Mesothelial cell of epicardium (in vitro differentiated cells): Measurements from ENCODE around the gene ZNF837. TPM values are rescaled to one million over a fixed set of nuclear protein-coding genes. Genes with fewer than 3 reads are reported as not detected.

Experiments
- DNase-seq, 2 experiments: peaks; one replicate each; pipeline ENCODE4 v3.0.0; 2021; ENCODE audit warnings: low spot score in 2 of 2; ENCODE audit not compliant: unreplicated experiment in 2 of 2
- H3K27ac Mint-ChIP-seq: 2 replicates; pipeline ENCODE4 v1.8.0; 2021; ENCODE audit warnings: mixed read lengths
- H3K27me3 Mint-ChIP-seq: 2 replicates; pipeline ENCODE4 v1.8.0; 2021; ENCODE audit warnings: low read depth, mixed read lengths
- H3K36me3 Mint-ChIP-seq: 2 replicates; pipeline ENCODE4 v1.8.0; 2021; ENCODE audit warnings: mixed read lengths
- H3K4me1 Mint-ChIP-seq: 2 replicates; pipeline ENCODE4 v1.8.0; 2021; ENCODE audit warnings: mixed read lengths
- H3K4me3 Mint-ChIP-seq: 2 replicates; pipeline ENCODE4 v1.8.0; 2021; ENCODE audit warnings: mild to moderate bottlenecking, moderate library complexity, mixed read lengths
- H3K9me3 Mint-ChIP-seq: 2 replicates; pipeline ENCODE4 v1.8.0; 2021; ENCODE audit warnings: mixed read lengths
- CTCF ChIP-seq: fragments of 200-600 bp; sonication (generic); IDR thresholded peaks from one replicate; pipeline ENCODE4 v1.5.0; 2021; ENCODE audit warnings: antibody characterized with exemption; ENCODE audit not compliant: unreplicated experiment
- microRNA-seq: library from miRNA; unstranded; fragments of <30 nt; microRNA quantifications from one replicate; pipeline ENCODE4 v1.2.0, GENCODE V29; 2021; ENCODE audit warnings: inconsistent platforms, mixed read lengths
- total RNA-seq: library from RNA; stranded (reverse); gene quantifications from 3 replicates; pipeline ENCODE4 v1.2.1, GENCODE V29; 2021

ZNF837 gene
- total RNA-seq, 1 donor from 2014 or later, result 3.9 TPM

- no peaks in the 10 kb centered on the region for H3K36me3 Mint-ChIP-seq
- no peak within 1 kb of the TSS for H3K4me3 Mint-ChIP-seq
- H3K27ac Mint-ChIP-seq, result no peak within 1 kb of the TSS
- H3K4me1 Mint-ChIP-seq, result peaks cover 2% of the 10 kb centered on the region
- no peaks in the 10 kb centered on the region for H3K27me3 Mint-ChIP-seq
- TF ChIP-seq CTCF, result no peak
- H3K9me3 Mint-ChIP-seq, result no peaks in the 10 kb centered on the region
- peak; percentile 81 to 86 for DNase-seq
Measured at GRCh38 chr19:58326914-58327726, 53.7 kb downstream of the ZNF837 start, which contains the start of gene ZSCAN22. ZSCAN22 (plus strand) TSS chr19:58326994; CDS start chr19:58334803, 7,809 bp downstream.

- Mint-ChIP-seq H3K27ac (no peak overlapping the region), H3K27me3 (no peaks in the 10 kb centered on the region), H3K9me3 (no peaks in the 10 kb centered on the region), H3K4me1 (peaks cover 2% of the 10 kb centered on the region), H3K36me3 (no peaks in the 10 kb centered on the region), H3K4me3 (no peak overlapping the region)
- no peak for TF ChIP-seq CTCF
- no peak for DNase-seq
Measured at GRCh38 chr19:58326501-58326913, 54.3 kb downstream of the ZNF837 start.

GRCh38 chr19:58325311-58326022 is 55.4 kb downstream of the ZNF837 start:
- Mint-ChIP-seq H3K27ac (no peak overlapping the region), H3K36me3 (no peaks in the 10 kb centered on the region), H3K9me3 (no peaks in the 10 kb centered on the region), H3K27me3 (no peaks in the 10 kb centered on the region), H3K4me3 (no peak overlapping the region), H3K4me1 (peaks cover 2% of the 10 kb centered on the region)
- DNase-seq, result no peak
- TF ChIP-seq CTCF, result no peak

- DNase-seq, result no peak
- TF ChIP-seq CTCF, result no peak
- Mint-ChIP-seq H3K36me3 (peaks cover 16% of the 10 kb centered on the region), H3K9me3 (peaks cover 6% of the 10 kb centered on the region), H3K27me3 (no peaks in the 10 kb centered on the region), H3K4me3 (no peak overlapping the region), H3K4me1 (no peaks in the 10 kb centered on the region), H3K27ac (no peak overlapping the region)
Measured at GRCh38 chr19:58319241-58319640, 61.6 kb downstream of the ZNF837 start.

DNA sequence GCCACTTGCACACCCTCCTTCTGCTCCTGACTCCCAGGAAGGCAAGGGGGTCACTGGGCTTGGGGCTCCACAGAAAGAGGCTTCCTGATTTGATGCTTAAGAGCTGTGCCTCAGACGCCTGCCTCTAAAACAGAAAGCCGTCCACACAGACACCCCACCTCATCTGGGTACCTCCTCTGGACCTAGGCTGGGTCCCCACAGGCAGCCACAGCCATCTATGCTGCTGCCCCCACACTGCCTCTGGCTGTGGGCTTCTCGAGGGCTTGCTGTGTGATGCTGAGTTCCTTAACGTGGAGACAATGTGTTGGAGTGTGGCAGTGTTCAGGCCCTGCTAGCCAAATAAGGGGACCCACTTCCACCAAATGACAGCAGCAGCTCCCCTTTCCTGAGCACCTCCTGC is 62.5 kb downstream of the ZNF837 start:
- Mint-ChIP-seq H3K4me3 (no peak overlapping the region), H3K4me1 (no peaks in the 10 kb centered on the region)
- no peak for TF ChIP-seq CTCF

More for the DNA sequence above, 62.5 kb downstream of the ZNF837 start:
- Mint-ChIP-seq H3K27me3 (no peaks in the 10 kb centered on the region), H3K9me3 (peaks cover 6% of the 10 kb centered on the region), H3K27ac (no peak overlapping the region), H3K36me3 (peaks cover 21% of the 10 kb centered on the region)
- DNase-seq, result no peak

Small RNA genes within 50 kb of the gene (microRNA-seq; reads per million reads assigned to microRNA genes)
- gene MIR4754 (not detected), gene MIR6806 (not detected)

Other genes starting within 250 kb of the ZNF837 start
- gene ZNF329, start 230.2 kb downstream of the ZNF837 start, total RNA-seq, result 13.6 to 15.0 TPM (median 14.6 TPM) in 3 replicates
- 27.4 to 30.6 TPM (median 27.9 TPM) in 3 replicates for gene ZNF274, start 198.0 kb downstream of the ZNF837 start, total RNA-seq
- gene ZNF544, start 152.1 kb downstream of the ZNF837 start, total RNA-seq, result 62.7 to 63.5 TPM (median 63.3 TPM) in 3 replicates
- gene ZNF8, start 102.1 kb downstream of the ZNF837 start, total RNA-seq, result 21.6 to 22.1 TPM (median 21.9 TPM) in 3 replicates
- 31.9 to 38.6 TPM (median 35.8 TPM) in 3 replicates for gene ERVK3-1, start 75.7 kb downstream of the ZNF837 start, total RNA-seq
- gene ZSCAN22, start 54.0 kb downstream of the ZNF837 start, total RNA-seq, result 3.6 to 3.8 TPM (median 3.7 TPM) in 3 replicates
- gene A1BG, start 27.5 kb downstream of the ZNF837 start, total RNA-seq, result 12.3 to 15.5 TPM (median 13.1 TPM) in 3 replicates
- 6.6 to 7.6 TPM (median 6.9 TPM) in 3 replicates for gene ZNF497, start 18.3 kb downstream of the ZNF837 start, total RNA-seq
- gene RPS5, start 6.2 kb upstream of the ZNF837 start, total RNA-seq, result 985 to 1,018 TPM (median 1,016 TPM) in 3 replicates
- gene RNF225, start 14.6 kb upstream of the ZNF837 start, total RNA-seq, result 0.83 to 1.3 TPM (median 1.2 TPM) in 3 replicates
- 12.0 to 16.4 TPM (median 15.3 TPM) in 3 replicates for gene ZNF584, start 27.6 kb upstream of the ZNF837 start, total RNA-seq
- gene ZNF132, start 59.1 kb upstream of the ZNF837 start, total RNA-seq, result 4.2 to 4.8 TPM (median 4.4 TPM) in 3 replicates
- 8.0 to 8.8 TPM (median 8.2 TPM) in 3 replicates for gene ZNF324B, start 70.6 kb upstream of the ZNF837 start, total RNA-seq
- gene ZNF324, start 86.0 kb upstream of the ZNF837 start, total RNA-seq, result 12.1 to 13.4 TPM (median 12.6 TPM) in 3 replicates
- 17.3 to 18.0 TPM (median 17.4 TPM) in 3 replicates for gene ZNF446, start 95.3 kb upstream of the ZNF837 start, total RNA-seq
- 12.5 to 14.2 TPM (median 14.2 TPM) in 3 replicates for gene SLC27A5, start 131.0 kb upstream of the ZNF837 start, total RNA-seq
- gene ZBTB45, start 138.8 kb upstream of the ZNF837 start, total RNA-seq, result 24.4 to 27.1 TPM (median 24.9 TPM) in 3 replicates
- gene TRIM28, start 163.0 kb upstream of the ZNF837 start, total RNA-seq, result 577 to 599 TPM (median 579 TPM) in 3 replicates
- 82.9 to 86.5 TPM (median 84.3 TPM) in 3 replicates for gene CHMP2A, start 174.1 kb upstream of the ZNF837 start, total RNA-seq
- 66.2 to 74.7 TPM (median 73.4 TPM) in 3 replicates for gene UBE2M, start 177.6 kb upstream of the ZNF837 start, total RNA-seq
- 42.6 to 43.9 TPM (median 42.8 TPM) in 3 replicates for gene MZF1, start 192.3 kb upstream of the ZNF837 start, total RNA-seq